ENCODE measurements around the gene IL36A.

The IL36A gene

GRCh38 chr2:113014067-113014466, 8.8 kb downstream of the IL36A start:
- TF ChIP-seq, protein P1, sequence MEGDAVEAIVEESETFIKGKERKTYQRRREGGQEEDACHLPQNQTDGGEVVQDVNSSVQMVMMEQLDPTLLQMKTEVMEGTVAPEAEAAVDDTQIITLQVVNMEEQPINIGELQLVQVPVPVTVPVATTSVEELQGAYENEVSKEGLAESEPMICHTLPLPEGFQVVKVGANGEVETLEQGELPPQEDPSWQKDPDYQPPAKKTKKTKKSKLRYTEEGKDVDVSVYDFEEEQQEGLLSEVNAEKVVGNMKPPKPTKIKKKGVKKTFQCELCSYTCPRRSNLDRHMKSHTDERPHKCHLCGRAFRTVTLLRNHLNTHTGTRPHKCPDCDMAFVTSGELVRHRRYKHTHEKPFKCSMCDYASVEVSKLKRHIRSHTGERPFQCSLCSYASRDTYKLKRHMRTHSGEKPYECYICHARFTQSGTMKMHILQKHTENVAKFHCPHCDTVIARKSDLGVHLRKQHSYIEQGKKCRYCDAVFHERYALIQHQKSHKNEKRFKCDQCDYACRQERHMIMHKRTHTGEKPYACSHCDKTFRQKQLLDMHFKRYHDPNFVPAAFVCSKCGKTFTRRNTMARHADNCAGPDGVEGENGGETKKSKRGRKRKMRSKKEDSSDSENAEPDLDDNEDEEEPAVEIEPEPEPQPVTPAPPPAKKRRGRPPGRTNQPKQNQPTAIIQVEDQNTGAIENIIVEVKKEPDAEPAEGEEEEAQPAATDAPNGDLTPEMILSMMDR (IDR thresholded peaks at IDR 0.05; ENCODE audit: low read length, missing control alignments): no peak
- H3K4me3 ChIP-seq (replicated peaks; ENCODE audit: low read depth, low read length): no peak overlapping the region

DNA sequence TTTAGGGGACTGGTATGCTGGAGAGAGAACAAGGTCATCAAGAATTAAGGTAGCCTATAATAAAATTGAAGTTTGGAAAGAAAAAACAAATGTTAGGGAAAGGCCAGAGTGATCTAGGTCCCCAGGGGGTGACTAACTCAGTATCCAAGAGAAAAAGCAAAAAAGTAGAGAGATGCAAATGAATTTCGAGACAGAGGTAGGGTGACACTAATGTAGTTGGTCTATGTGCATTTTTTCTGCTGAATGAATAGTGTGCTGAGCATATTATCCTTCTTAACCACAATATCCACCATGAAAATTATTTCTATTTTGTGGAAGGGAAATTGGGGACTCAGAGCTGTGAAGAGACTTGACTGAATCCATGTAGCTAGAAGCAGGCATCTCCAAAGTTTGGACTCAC, 9.8 kb downstream of the IL36A start:
- H3K4me3 ChIP-seq (replicated peaks; ENCODE audit: low read depth, low read length): no peak overlapping the region
- DNase-seq (ENCODE audit: low read depth): no peak
- TF ChIP-seq, protein P1 (IDR thresholded peaks at IDR 0.05; ENCODE audit: low read length, missing control alignments): no peak

More at GRCh38 chr2:113014067-113014466, 8.8 kb downstream of the IL36A start:
- no peak for DNase-seq (ENCODE audit: low read depth)

DNA sequence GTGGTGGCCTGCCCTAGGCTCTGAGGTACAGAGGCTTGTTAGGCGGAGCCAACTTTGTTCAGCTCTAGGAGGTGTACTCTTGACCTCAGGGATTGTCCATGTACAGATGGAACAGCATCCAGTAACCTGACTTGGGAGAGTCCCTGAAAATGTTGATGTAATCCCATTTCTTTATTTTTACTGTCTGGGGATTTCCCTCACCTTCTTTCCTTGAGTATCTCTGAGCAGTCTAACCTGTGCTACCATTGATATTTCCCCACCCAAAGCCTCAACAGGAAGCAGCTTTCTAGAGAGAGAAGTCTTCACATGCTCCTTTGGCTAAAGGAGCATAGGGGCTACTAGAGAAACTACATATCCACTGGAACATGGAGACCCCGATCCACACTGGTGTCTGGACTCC, 10.4 kb downstream of the IL36A start:
- DNase-seq (ENCODE audit: low read depth): no peak
- TF ChIP-seq, protein P1 (IDR thresholded peaks at IDR 0.05; ENCODE audit: low read length, missing control alignments): no peak
- no peak overlapping the region for H3K4me3 ChIP-seq (replicated peaks; ENCODE audit: low read depth, low read length)

GRCh38 chr2:113018509-113018908, 13.2 kb downstream of the IL36A start:
- no peak overlapping the region for H3K4me3 ChIP-seq (replicated peaks; ENCODE audit: low read depth, low read length)
- no peak for DNase-seq (ENCODE audit: low read depth)
- TF ChIP-seq, protein P1 (IDR thresholded peaks at IDR 0.05; ENCODE audit: low read length, missing control alignments): no peak

DNA sequence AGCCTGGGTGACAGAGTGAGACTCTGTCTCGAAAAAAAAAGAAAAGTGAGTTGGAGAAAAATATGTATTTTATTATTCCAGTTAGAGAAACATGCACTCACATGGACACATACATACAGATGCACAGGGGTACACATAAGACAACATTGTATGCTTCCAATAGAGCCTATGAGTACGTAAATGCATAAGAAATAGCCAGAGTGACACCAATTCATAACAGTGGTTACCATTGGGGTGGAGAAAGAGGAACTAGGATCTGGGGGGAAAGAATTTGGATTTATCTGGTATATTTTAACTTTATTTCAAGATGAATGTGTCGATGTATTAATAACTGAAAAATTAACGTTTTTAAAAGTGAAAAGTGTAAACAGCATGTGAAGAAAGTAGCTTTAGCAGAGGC, 16.1 kb downstream of the IL36A start:
- no peak for DNase-seq (ENCODE audit: low read depth)
- TF ChIP-seq, protein P1 (IDR thresholded peaks at IDR 0.05; ENCODE audit: low read length, missing control alignments): no peak
- H3K4me3 ChIP-seq (replicated peaks; ENCODE audit: low read depth, low read length): no peak overlapping the region

DNA sequence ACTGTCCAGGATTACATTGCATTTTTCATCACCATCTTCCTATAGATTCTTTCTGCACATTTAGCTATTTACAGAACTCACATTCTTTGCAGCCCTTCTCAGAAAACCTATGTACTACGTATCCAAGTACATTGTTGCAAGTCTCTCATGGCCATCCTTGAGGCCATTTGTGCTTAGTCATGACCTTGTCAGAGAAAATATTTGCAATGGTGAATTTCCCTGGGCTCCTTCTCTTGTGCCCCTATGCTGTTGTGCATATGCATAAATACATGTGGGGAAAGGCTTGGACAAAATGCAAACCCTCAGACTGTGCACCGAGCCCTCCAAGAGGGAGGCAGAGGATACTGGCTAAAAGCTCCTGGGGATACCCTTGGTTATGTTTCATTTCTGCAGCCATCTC, 19.5 kb downstream of the IL36A start:
- DNase-seq (ENCODE audit: low read depth): no peak
- TF ChIP-seq, protein P1 (IDR thresholded peaks at IDR 0.05; ENCODE audit: low read length, missing control alignments): no peak
- no peak overlapping the region for H3K4me3 ChIP-seq (replicated peaks; ENCODE audit: low read depth, low read length)

DNA sequence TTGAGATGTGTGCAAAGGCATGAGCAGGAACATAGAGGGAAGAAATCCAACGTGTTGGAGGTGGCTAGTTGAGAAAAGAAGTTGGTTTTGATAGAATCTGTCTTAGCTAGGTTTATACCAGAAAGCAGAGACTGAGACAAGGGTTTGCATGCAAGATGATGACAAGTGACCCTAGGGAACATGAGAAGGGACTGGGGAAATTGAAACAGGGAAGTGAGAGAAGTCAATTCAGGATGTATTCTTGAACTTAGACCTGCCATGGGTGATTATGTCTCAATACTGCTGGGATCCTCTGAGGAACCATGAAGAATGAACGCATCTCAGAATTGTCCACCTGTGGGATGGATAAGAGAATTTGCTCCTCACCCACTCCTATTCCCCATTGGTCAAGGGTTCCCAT, 20.5 kb downstream of the IL36A start:
- DNase-seq (ENCODE audit: low read depth): no peak
- TF ChIP-seq, protein P1 (IDR thresholded peaks at IDR 0.05; ENCODE audit: low read length, missing control alignments): no peak

More for the DNA sequence above, 20.5 kb downstream of the IL36A start:
- no peak overlapping the region for H3K4me3 ChIP-seq (replicated peaks; ENCODE audit: low read depth, low read length)

Measured in fibroblast of pulmonary artery (primary cell).